HCT116 (cell line): ENCODE measurements around the gene POLR3H. TPM values are rescaled to one million over a fixed set of nuclear protein-coding genes. Genes with fewer than 3 reads are reported as not detected.

Experiments
- ATAC-seq: fragments of 200-7000 bp; cut with Tn5 transposase; 2 replicates; pipeline ENCODE4 v1.9.1; 2020; ENCODE audit warnings: mild to moderate bottlenecking, moderate library complexity
- BruUV-seq: library from RNA; stranded (reverse); fragments of 400-500 nt; replicated peaks from 2 replicates; lab custom pipeline; 2021; lab: Mats Ljungman, UMichigan
- CTCF ChIA-PET: fragments of 300-600 bp; sonication (Branson Sonifier 250); formaldehyde crosslinking; loops from one replicate; lab custom pipeline; 2021; ENCODE audit warnings: antibody characterized with exemption; lab: Charles Lee
- POLR2A ChIA-PET: fragments of 300-600, 350-600 bp; sonication (Branson Sonifier 250); formaldehyde crosslinking; loops from one replicate; lab custom pipeline; 2021; ENCODE audit warnings: antibody characterized with exemption; lab: Charles Lee
- RAD21 ChIA-PET, 2 experiments: fragments of 300-600 bp; sonication (Branson Sonifier 250); formaldehyde crosslinking; loops; one replicate each; lab custom pipeline; 2023; ENCODE audit warnings: low total read pairs in 2 of 2; ENCODE audit not compliant: uncharacterized antibody in 2 of 2, unreplicated experiment in 2 of 2, low non-redundant PET in 1 of 2; lab: Charles Lee
- DNase-seq: peaks from one replicate; pipeline ENCODE4 v3.0.0-alpha.2; 2010; ENCODE audit warnings: low read depth, low spot score
- H2AFZ ChIP-seq: fragments of 200-600 bp; shearing (Covaris generic), sonication (generic); 2 replicates; pipeline ENCODE4 v1.6.1; 2017; ENCODE audit warnings: low read depth, mixed run types, mixed read lengths, antibody characterized with exemption, low read length; ENCODE audit not compliant: poor library complexity, severe bottlenecking
- H3K27ac ChIP-seq: 2 replicates; pipeline ENCODE4 v1.5.1; 2012; ENCODE audit warnings: low read depth, low read length
- H3K27me3 ChIP-seq: fragments of 200-600 bp; sonication (generic); 2 replicates; pipeline ENCODE4 v1.6.1; 2016; ENCODE audit warnings: mixed run types, low read length, mixed read lengths; ENCODE audit not compliant: insufficient read depth
- H3K36me3 ChIP-seq, 2 experiments: fragments of 200-500 bp in 1 of 2; fragments of 200-600 bp in 1 of 2; sonication (Bioruptor generic) in 1 of 2; sonication (generic) in 1 of 2; 2 replicates each; pipeline versions ENCODE4 v1.5.1 to v1.6.1; 2014 to 2016; ENCODE audit warnings: low read length in 2 of 2, inconsistent platforms in 1 of 2, mixed read lengths in 1 of 2, mixed run types in 1 of 2; ENCODE audit not compliant: insufficient read depth in 2 of 2, control insufficient read depth in 1 of 2
- H3K4me1 ChIP-seq, 2 experiments: fragments of 200-600 bp in 1 of 2; sonication (generic) in 1 of 2; 2 replicates each; pipeline versions ENCODE4 v1.5.1 to v1.6.1; 2012 to 2017; ENCODE audit warnings: low read length in 2 of 2, inconsistent platforms in 1 of 2, mild to moderate bottlenecking in 1 of 2, mixed read lengths in 1 of 2, mixed run types in 1 of 2, moderate library complexity in 1 of 2; ENCODE audit not compliant: insufficient read depth in 2 of 2, control insufficient read depth in 1 of 2
- H3K4me2 ChIP-seq: fragments of 200-600 bp; sonication (generic); 2 replicates; pipeline ENCODE4 v1.6.1; 2017; ENCODE audit warnings: mixed run types, low read length, mixed read lengths
- H3K4me3 ChIP-seq, 2 experiments: fragments of 200-600 bp in 1 of 2; sonication (generic) in 1 of 2; replicated peaks in 1 of 2; 2 replicates each; pipeline ENCODE4 v1.5.1; 2011 to 2016; ENCODE audit warnings: low read length in 2 of 2, control low read depth in 1 of 2, low read depth in 1 of 2, mild to moderate bottlenecking in 1 of 2, mixed read lengths in 1 of 2, mixed run types in 1 of 2
- H3K79me2 ChIP-seq: fragments of 200-600 bp; sonication (generic); 2 replicates; pipeline ENCODE4 v1.6.1; 2017; ENCODE audit warnings: mild to moderate bottlenecking, mixed run types, low read length, moderate library complexity, mixed read lengths; ENCODE audit not compliant: insufficient read depth
- H3K9ac ChIP-seq: fragments of 200-600 bp; sonication (generic); 2 replicates; pipeline ENCODE4 v1.6.1; 2016; ENCODE audit warnings: low read length, mixed read lengths
- H3K9me2 ChIP-seq: fragments of 200-600 bp; sonication (generic), shearing (Covaris generic); 2 replicates; pipeline ENCODE4 v1.6.1; 2017; ENCODE audit warnings: mixed run types, mild to moderate bottlenecking, moderate library complexity; ENCODE audit not compliant: insufficient read depth
- H3K9me3 ChIP-seq, 2 experiments: fragments of 200-500 bp in 1 of 2; fragments of 200-600 bp in 1 of 2; sonication (Bioruptor generic) in 1 of 2; sonication (generic) in 1 of 2; 2 replicates each; pipeline ENCODE4 v1.6.1; 2014 to 2017; ENCODE audit warnings: low read length in 2 of 2, mixed read lengths in 2 of 2, inconsistent platforms in 1 of 2, low read depth in 1 of 2, mild to moderate bottlenecking in 1 of 2, mixed run types in 1 of 2, moderate library complexity in 1 of 2; ENCODE audit not compliant: control insufficient read depth in 1 of 2, insufficient read depth in 1 of 2
- H4K20me1 ChIP-seq: fragments of 200-600 bp; sonication (generic), shearing (Covaris generic); 2 replicates; pipeline ENCODE4 v1.6.1; 2017; ENCODE audit warnings: mixed run types, mild to moderate bottlenecking, moderate library complexity; ENCODE audit not compliant: insufficient read depth
- CBX3 ChIP-seq: IDR thresholded peaks from 2 replicates; pipeline ENCODE4 v1.6.1; 2012; ENCODE audit warnings: low read depth
- CEBPB ChIP-seq: IDR thresholded peaks from 2 replicates; pipeline ENCODE4 v1.6.1; 2012; ENCODE audit warnings: low read depth
- JUND ChIP-seq: IDR thresholded peaks from 2 replicates; pipeline ENCODE4 v1.6.1; 2012
- MAX ChIP-seq: IDR thresholded peaks from 2 replicates; pipeline ENCODE4 v1.6.1; 2012
- POLR2AphosphoS5 ChIP-seq: IDR thresholded peaks from 2 replicates; pipeline ENCODE4 v1.6.1; 2011; ENCODE audit warnings: mild to moderate bottlenecking, low read depth, low read length, moderate library complexity
- RAD21 ChIP-seq: IDR thresholded peaks from 2 replicates; pipeline ENCODE4 v1.6.1; 2012; ENCODE audit warnings: low read depth, mild to moderate bottlenecking
- SIN3A ChIP-seq: IDR thresholded peaks from 2 replicates; pipeline ENCODE4 v1.6.1; 2012; ENCODE audit warnings: low read depth
- SRF ChIP-seq: IDR thresholded peaks from 2 replicates; pipeline ENCODE4 v1.6.1; 2012; ENCODE audit warnings: low read depth
- TCF7L2 ChIP-seq: IDR thresholded peaks from 2 replicates; pipeline ENCODE4 v1.7.0; 2011; ENCODE audit warnings: borderline replicate concordance, inconsistent platforms; ENCODE audit not compliant: insufficient read depth, insufficient read length; ENCODE audit errors: extremely low read depth
- YY1 ChIP-seq: IDR thresholded peaks from 2 replicates; pipeline ENCODE4 v1.6.1; 2011; ENCODE audit warnings: low read length, low read depth, moderate library complexity, mild to moderate bottlenecking; ENCODE audit not compliant: insufficient replicate concordance; ENCODE audit errors: extremely low read depth
- ZFX ChIP-seq: fragments of 450-650 bp; IDR thresholded peaks from 2 replicates; pipeline ENCODE4 v1.6.1; 2017
- ZNF274 ChIP-seq: fragments of 200-500 bp; sonication (Bioruptor generic); IDR thresholded peaks from 2 replicates; pipeline ENCODE4 v1.6.1; 2014; ENCODE audit warnings: mild to moderate bottlenecking, low read depth, low read length, inconsistent platforms
- intact Hi-C: fragments of 100-400 bp; cut with micrococcal nuclease; formaldehyde crosslinking; loops from 2 replicates; pipeline ENCODE4 v1.10.0; 2022
- total RNA-seq: library from RNA; stranded (reverse); gene quantifications from one replicate; pipeline ENCODE4 v1.2.1, GENCODE V29; 2021; ENCODE audit not compliant: unreplicated experiment
- TF ChIP-seq, protein P1 (sequence below): IDR thresholded peaks from 2 replicates; pipeline ENCODE4 v1.6.1; 2012

POLR3H gene
- total RNA-seq, 1 experiment from 2014 or later = 62.1 TPM

GRCh38 chr22:41481131-41481830 lies 63.0 kb downstream of the POLR3H start:
- RAD21 ChIA-PET = no interaction called here
- Histone ChIP-seq H3K27me3 (no peaks in the 10 kb centered on the region), H3K9me3 (no peaks in the 10 kb centered on the region), H3K79me2 (peaks cover 91% of the 10 kb centered on the region), H3K4me3 (no peak overlapping the region), H3K9me2 (no peaks in the 10 kb centered on the region), H4K20me1 (peaks cover 12% of the 10 kb centered on the region; the same call in 1 of the 2 replicates)
- intact Hi-C loops = no loop called here
- DNase-seq = no peak
- BruUV-seq = no TSS peak
- POLR2A ChIA-PET = interaction anchor here (0.7 to 2.0 kb wide), 3 partner anchors 9 to 33 kb away, joined by 3 to 6 read pairs (median 3); partner anchors contain the start of genes ACO2 and PHF5A
- TF ChIP-seq SRF (no peak), ZFX (no peak), YY1 (no peak), SIN3A (no peak), POLR2AphosphoS5 (no peak)
- TF ChIP-seq, all 23 proteins: peak for 0
- CTCF ChIA-PET = no interaction called here
- ATAC-seq = peak; percentile 32; the same call in 1 of the 2 replicates
- Histone ChIP-seq H3K4me2 (peak overlapping the region; percentile 13; the same call in 1 of the 2 replicates), H3K27ac (no peak overlapping the region), H2AFZ (no peak overlapping the region), H3K36me3 (0 out of 4 replicates have a peak, but pooled peaks cover 0 to 3% of the 10 kb centered on the region in 2 experiments), H3K4me1 (peaks cover 3 to 29% of the 10 kb centered on the region in 2 experiments; a peak in 3 of 4 replicates), H3K9ac (no peak overlapping the region)

DNA sequence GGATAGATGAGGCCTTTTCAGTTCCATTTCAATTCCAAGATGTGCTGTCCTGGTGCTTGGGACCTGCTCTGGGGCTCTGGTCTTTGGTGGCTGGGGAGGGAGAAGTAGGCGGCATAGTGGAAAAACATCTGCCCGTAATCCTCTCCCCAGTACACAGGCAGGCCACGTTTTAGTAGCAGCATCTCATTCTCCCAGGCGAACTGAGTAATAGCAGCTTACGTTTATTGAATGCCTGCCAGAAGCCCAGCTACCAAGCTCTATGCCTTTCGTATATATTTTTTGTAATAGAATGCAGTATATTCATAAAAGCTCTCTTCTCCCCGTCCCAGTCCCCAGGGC lies 63.9 kb downstream of the POLR3H start:
- TF ChIP-seq SIN3A = no peak
- TF ChIP-seq, protein P1, sequence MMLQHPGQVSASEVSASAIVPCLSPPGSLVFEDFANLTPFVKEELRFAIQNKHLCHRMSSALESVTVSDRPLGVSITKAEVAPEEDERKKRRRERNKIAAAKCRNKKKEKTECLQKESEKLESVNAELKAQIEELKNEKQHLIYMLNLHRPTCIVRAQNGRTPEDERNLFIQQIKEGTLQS = no peak
- TF ChIP-seq JUND = no peak
- TF ChIP-seq MAX = no peak
- no peak for TF ChIP-seq ZNF274
- TF ChIP-seq POLR2AphosphoS5 = no peak
- no peak for TF ChIP-seq YY1
- no peak for TF ChIP-seq CBX3
- no peak for TF ChIP-seq TCF7L2
- no peak for TF ChIP-seq RAD21
- no peak for TF ChIP-seq CEBPB
- no peaks in the 10 kb centered on the region for H3K9me3 ChIP-seq
- intact Hi-C loops = no loop called here
- no peaks in the 10 kb centered on the region for H3K27me3 ChIP-seq
- ChIA-PET POLR2A (interaction anchor here (0.7 to 2.0 kb wide), 2 partner anchors 12 to 32 kb away, joined by 3 to 6 read pairs; partner anchors contain the start of genes ACO2 and PHF5A), RAD21 (no interaction called here), CTCF (interaction anchor here (0.9 kb wide), 1 partner anchor 37 kb away, joined by 3 read pairs; no protein-coding TSS in a partner anchor)
- no peak for ATAC-seq
- H3K9me2 ChIP-seq = no peaks in the 10 kb centered on the region
- no peak overlapping the region for H3K4me3 ChIP-seq
- peaks cover 3 to 29% of the 10 kb centered on the region in 2 experiments; a peak in 3 of 4 replicates for H3K4me1 ChIP-seq
- H3K27ac ChIP-seq = no peak overlapping the region
- peaks cover 12% of the 10 kb centered on the region; the same call in 1 of the 2 replicates for H4K20me1 ChIP-seq
- no peak for DNase-seq
- peak overlapping the region; percentile 13; the same call in 1 of the 2 replicates for H3K4me2 ChIP-seq
- peaks cover 94% of the 10 kb centered on the region for H3K79me2 ChIP-seq
- 0 out of 4 replicates have a peak, but pooled peaks cover 0 to 3% of the 10 kb centered on the region in 2 experiments for H3K36me3 ChIP-seq
- no peak overlapping the region for H3K9ac ChIP-seq
- no peak overlapping the region for H2AFZ ChIP-seq
- no TSS peak for BruUV-seq
